ENCODE data around the gene BCAS3.

- TF ChIP-seq BHLHE40 (IDR thresholded peaks at IDR 0.05; ENCODE audit: borderline replicate concordance) = no peak
- no peak for TF ChIP-seq HDGF (IDR thresholded peaks at IDR 0.05; ENCODE audit: borderline replicate concordance)
- TF ChIP-seq TARDBP (IDR thresholded peaks at IDR 0.05) = no peak
- no peak for TF ChIP-seq ELF4 (IDR thresholded peaks at IDR 0.05)
- TF ChIP-seq SP1 (IDR thresholded peaks at IDR 0.05) = no peak
- no peak for TF ChIP-seq SUZ12 (IDR thresholded peaks at IDR 0.05)
- TF ChIP-seq ZNF384 (IDR thresholded peaks at IDR 0.05) = no peak
- no peak for TF ChIP-seq FOXK2 (IDR thresholded peaks at IDR 0.05)
- TF ChIP-seq NFRKB (IDR thresholded peaks at IDR 0.05) = no peak
- no peak for TF ChIP-seq ARNT (IDR thresholded peaks at IDR 0.05)
- no peak for TF ChIP-seq FOXM1 (IDR thresholded peaks at IDR 0.05; ENCODE audit: borderline replicate concordance)
- TF ChIP-seq CTBP1 (IDR thresholded peaks at IDR 0.05; ENCODE audit: borderline replicate concordance) = no peak
- TF ChIP-seq FOXA1 (IDR thresholded peaks at IDR 0.05) = no peak
- no peak for TF ChIP-seq LEF1 (IDR thresholded peaks at IDR 0.05; ENCODE audit: borderline replicate concordance)
These were observed 404.3 kb downstream of the BCAS3 start for GRCh38 chr17:61081959-61082358.
